Left lung (tissue), 10 donors: ENCODE measurements around the gene TLR4. TPM values are rescaled to one million over a fixed set of nuclear protein-coding genes. Genes with fewer than 3 reads are reported as not detected.

ENCODE experiments used
- ATAC-seq: fragments of 200-7000 bp; cut with Tn5 transposase; one replicate; pipeline ENCODE4 v1.9.1; 2020; ENCODE audit warnings: moderate library complexity
- DNase-seq, 4 donors: peaks; one replicate each; pipeline ENCODE4 v3.0.0-alpha.2; 2013 to 2020
- H3K27ac ChIP-seq, 2 donors: fragments of 200-600 bp; sonication (generic) in 1 of 2; one replicate each; pipeline versions ENCODE4 v1.5.0 to v1.8.0; 2020 to 2021
- H3K27me3 ChIP-seq, 2 donors: fragments of 200-600 bp; sonication (generic) in 1 of 2; one replicate each; pipeline versions ENCODE4 v1.5.0 to v1.8.0; 2020 to 2021
- H3K36me3 ChIP-seq, 2 donors: fragments of 200-600 bp; sonication (generic) in 1 of 2; one replicate each; pipeline versions ENCODE4 v1.5.0 to v1.8.0; 2020 to 2021
- H3K4me1 ChIP-seq, 2 donors: fragments of 200-600 bp; one replicate each; pipeline ENCODE4 v1.8.0; 2021
- H3K4me3 ChIP-seq, 2 donors: fragments of 200-600 bp; sonication (generic) in 1 of 2; one replicate each; pipeline versions ENCODE4 v1.5.0 to v1.8.0; 2020 to 2021; ENCODE audit warnings: mild to moderate bottlenecking in 1 of 2
- H3K9me3 ChIP-seq, 2 donors: fragments of 200-600 bp; sonication (generic) in 1 of 2; one replicate each; pipeline versions ENCODE4 v1.5.0 to v1.8.0; 2020 to 2021
- CTCF ChIP-seq, 2 donors: fragments of 200-600 bp; sonication (generic) in 1 of 2; IDR thresholded peaks; one replicate each; pipeline versions ENCODE4 v1.5.0 to v1.8.0; 2021; ENCODE audit warnings: antibody characterized with exemption in 2 of 2
- intact Hi-C, 2 donors: fragments of 100-400 bp; cut with DNase I; formaldehyde crosslinking; loops; one replicate each; pipeline versions ENCODE4 v1.11.2 to v1.14.2; 2022
- polyA plus RNA-seq, 6 donors: library from polyadenylated mRNA; unstranded; fragments of 120-200 nt; gene quantifications; one replicate each; pipeline ENCODE4 v1.2.1, GENCODE V29; 2013; ENCODE audit not compliant: insufficient read length in 6 of 6
- total RNA-seq, 2 donors: library from RNA; stranded (reverse); fragmentation: NEBNext Ultra II Directional; extraction: Animal tissue kit (Norgen Biotek cat#: 25700); gene quantifications; one replicate each; pipeline ENCODE4 v1.2.1, GENCODE V29; 2021
- donor health status: DM: no; HTN: yes; CAD: no.
- donor health status: DM: no; HTN: no; CAD: no.

The TLR4 gene
- total and polyA plus RNA-seq, 8 donors = 7.9 to 62.1 (median 11.0) TPM

GRCh38 chr9:117706421-117707116, 2.4 kb downstream of the TLR4 start:
- TF ChIP-seq CTCF (IDR thresholded peaks at IDR 0.05) = no peak
- no peak for DNase-seq
- Histone ChIP-seq H3K36me3 (peaks cover 0 to 34% of the 10 kb centered on the region in 2 donors), H3K27me3 (no peaks in the 10 kb centered on the region), H3K4me1 (peaks cover 0 to 49% of the 10 kb centered on the region in 2 donors), H3K9me3 (no peaks in the 10 kb centered on the region), H3K27ac (peak overlapping the region in 1 of 2 donors; percentile 49), H3K4me3 (peak overlapping the region in 1 of 2 donors; percentile 52)
- ATAC-seq = no peak
- intact Hi-C loops = no loop called here

- no peak for DNase-seq
- Histone ChIP-seq H3K4me3 (peak overlapping the region in 1 of 2 donors; percentile 52), H3K4me1 (peaks cover 0 to 51% of the 10 kb centered on the region in 2 donors), H3K27me3 (no peaks in the 10 kb centered on the region), H3K36me3 (peaks cover 0 to 42% of the 10 kb centered on the region in 2 donors), H3K9me3 (no peaks in the 10 kb centered on the region), H3K27ac (no peak overlapping the region)
- intact Hi-C loops = no loop called here
- TF ChIP-seq CTCF (IDR thresholded peaks at IDR 0.05) = no peak
- ATAC-seq = no peak
Measured at GRCh38 chr9:117707561-117707960, 3.4 kb downstream of the TLR4 start.

- ATAC-seq (no peak), DNase-seq (no peak)
- intact Hi-C loops = no loop called here
- Histone ChIP-seq H3K27ac (no peak overlapping the region), H3K9me3 (no peaks in the 10 kb centered on the region), H3K36me3 (peaks cover 0 to 66% of the 10 kb centered on the region in 2 donors), H3K4me1 (peaks cover 0 to 55% of the 10 kb centered on the region in 2 donors), H3K27me3 (no peaks in the 10 kb centered on the region), H3K4me3 (no peak overlapping the region)
- TF ChIP-seq CTCF (IDR thresholded peaks at IDR 0.05) = no peak
Measured at GRCh38 chr9:117709936-117710335, 5.7 kb downstream of the TLR4 start.

DNA sequence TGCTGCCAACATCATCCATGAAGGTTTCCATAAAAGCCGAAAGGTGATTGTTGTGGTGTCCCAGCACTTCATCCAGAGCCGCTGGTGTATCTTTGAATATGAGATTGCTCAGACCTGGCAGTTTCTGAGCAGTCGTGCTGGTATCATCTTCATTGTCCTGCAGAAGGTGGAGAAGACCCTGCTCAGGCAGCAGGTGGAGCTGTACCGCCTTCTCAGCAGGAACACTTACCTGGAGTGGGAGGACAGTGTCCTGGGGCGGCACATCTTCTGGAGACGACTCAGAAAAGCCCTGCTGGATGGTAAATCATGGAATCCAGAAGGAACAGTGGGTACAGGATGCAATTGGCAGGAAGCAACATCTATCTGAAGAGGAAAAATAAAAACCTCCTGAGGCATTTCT, 10.1 kb downstream of the TLR4 start:
- peak overlapping the region in 1 of 2 donors; percentile 6 for H3K27ac ChIP-seq
- intact Hi-C loops = no loop called here
- H3K4me3 ChIP-seq = no peak overlapping the region
- H3K4me1 ChIP-seq = peaks cover 0 to 72% of the 10 kb centered on the region in 2 donors
- TF ChIP-seq CTCF (IDR thresholded peaks at IDR 0.05) = no peak
- ATAC-seq (no peak), DNase-seq (no peak)
- H3K36me3 ChIP-seq = peaks cover 0 to 63% of the 10 kb centered on the region in 2 donors
- no peaks in the 10 kb centered on the region for H3K27me3 ChIP-seq
- no peaks in the 10 kb centered on the region for H3K9me3 ChIP-seq

DNA sequence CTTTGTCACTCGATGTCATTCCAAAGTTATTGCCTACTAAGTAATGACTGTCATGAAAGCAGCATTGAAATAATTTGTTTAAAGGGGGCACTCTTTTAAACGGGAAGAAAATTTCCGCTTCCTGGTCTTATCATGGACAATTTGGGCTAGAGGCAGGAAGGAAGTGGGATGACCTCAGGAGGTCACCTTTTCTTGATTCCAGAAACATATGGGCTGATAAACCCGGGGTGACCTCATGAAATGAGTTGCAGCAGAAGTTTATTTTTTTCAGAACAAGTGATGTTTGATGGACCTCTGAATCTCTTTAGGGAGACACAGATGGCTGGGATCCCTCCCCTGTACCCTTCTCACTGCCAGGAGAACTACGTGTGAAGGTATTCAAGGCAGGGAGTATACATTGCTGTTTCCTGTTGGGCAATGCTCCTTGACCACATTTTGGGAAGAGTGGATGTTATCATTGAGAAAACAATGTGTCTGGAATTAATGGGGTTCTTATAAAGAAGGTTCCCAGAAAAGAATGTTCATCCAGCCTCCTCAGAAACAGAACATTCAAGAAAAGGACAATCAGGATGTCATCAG, 11.3 kb downstream of the TLR4 start:
- no peaks in the 10 kb centered on the region for H3K9me3 ChIP-seq
- intact Hi-C loops = no loop called here
- H3K27ac ChIP-seq = peak overlapping the region in 1 of 2 donors; percentile 7
- TF ChIP-seq CTCF (IDR thresholded peaks at IDR 0.05) = no peak
- ATAC-seq (no peak), DNase-seq (no peak)
- H3K4me3 ChIP-seq = no peak overlapping the region
- H3K4me1 ChIP-seq = peaks cover 0 to 75% of the 10 kb centered on the region in 2 donors
- peaks cover 0 to 51% of the 10 kb centered on the region in 2 donors for H3K36me3 ChIP-seq
- no peaks in the 10 kb centered on the region for H3K27me3 ChIP-seq
